GM23338 (cell line): ENCODE results near the gene GPD1L.

Source experiments
- CREB1 ChIP-seq: fragments of 250-450 bp; sonication (Bioruptor Pico); IDR thresholded peaks from 2 replicates; pipeline ENCODE4 v1.5.0; 2020; ENCODE audit warnings: low read depth, mild to moderate bottlenecking, moderate library complexity
- EZH2 ChIP-seq: fragments of 200-600 bp; sonication (generic); IDR thresholded peaks from one replicate; pipeline ENCODE4 v1.8.0; 2017; ENCODE audit warnings: antibody characterized with exemption, mild to moderate bottlenecking, low read depth; ENCODE audit not compliant: unreplicated experiment
- EZH2phosphoT487 ChIP-seq: fragments of 200-600 bp; sonication (generic); IDR thresholded peaks from one replicate; pipeline ENCODE4 v1.8.1; 2018; ENCODE audit warnings: antibody characterized with exemption; ENCODE audit not compliant: unreplicated experiment
- JUNB ChIP-seq: IDR thresholded peaks from one replicate; pipeline ENCODE4 v1.6.1; 2016; ENCODE audit warnings: antibody characterized with exemption; ENCODE audit not compliant: unreplicated experiment
- NANOG ChIP-seq: IDR thresholded peaks from 2 replicates; pipeline ENCODE4 v1.6.1; 2016; ENCODE audit warnings: antibody characterized with exemption, borderline replicate concordance
- POLR2AphosphoS5 ChIP-seq: IDR thresholded peaks from 2 replicates; pipeline ENCODE4 v1.6.1; 2016; ENCODE audit warnings: antibody characterized with exemption, low read depth
- STAT1 ChIP-seq: IDR thresholded peaks from one replicate; pipeline ENCODE4 v1.6.1; 2016; ENCODE audit warnings: antibody characterized with exemption; ENCODE audit not compliant: unreplicated experiment
- ZNF114 ChIP-seq: fragments of 250-450 bp; sonication (Bioruptor Pico); IDR thresholded peaks from 2 replicates; pipeline ENCODE4 v1.5.0; 2020; ENCODE audit warnings: mild to moderate bottlenecking, moderate library complexity
- ZNF331 ChIP-seq: fragments of 250-450 bp; sonication (Bioruptor Pico); IDR thresholded peaks from 2 replicates; pipeline ENCODE4 v1.5.0; 2020; ENCODE audit warnings: low read depth, mild to moderate bottlenecking, moderate library complexity
- TF ChIP-seq, protein P1 (sequence below), 2 experiments: fragments of 200-600 bp in 1 of 2; sonication (generic) in 1 of 2; conservative IDR thresholded peaks; 2 replicates each; pipeline versions ENCODE4 v1.5.1 to v1.6.1; 2016 to 2017; ENCODE audit warnings: antibody characterized with exemption in 2 of 2, low read depth in 2 of 2, mild to moderate bottlenecking in 2 of 2, moderate library complexity in 1 of 2
- TF ChIP-seq, protein P2 (sequence below): IDR thresholded peaks from one replicate; pipeline ENCODE4 v1.6.1; 2018; ENCODE audit warnings: antibody characterized with exemption; ENCODE audit not compliant: unreplicated experiment
- TF ChIP-seq, protein P3 (sequence below): IDR thresholded peaks from 2 replicates; pipeline ENCODE4 v1.6.1; 2016; ENCODE audit warnings: antibody characterized with exemption

DNA sequence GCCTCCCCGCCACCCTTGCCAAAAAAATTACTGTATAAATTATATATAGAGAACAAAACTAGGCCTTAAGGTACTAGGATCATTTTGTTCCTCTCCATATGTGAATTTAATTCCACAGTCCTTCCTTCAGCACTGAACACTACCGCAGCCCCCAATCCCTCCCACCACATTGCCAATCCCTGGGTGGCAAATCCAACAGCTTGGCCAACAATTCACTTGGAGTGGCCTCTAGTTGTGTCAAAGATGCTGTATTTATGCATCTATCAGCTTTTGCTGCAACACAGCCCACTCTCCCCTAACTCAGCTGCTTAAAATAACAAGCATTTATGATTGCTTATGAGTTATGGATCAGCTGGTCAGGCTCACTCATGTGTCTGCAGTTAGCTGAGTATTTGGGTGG lies 18.6 kb downstream of the GPD1L start:
- TF ChIP-seq, protein P1, sequence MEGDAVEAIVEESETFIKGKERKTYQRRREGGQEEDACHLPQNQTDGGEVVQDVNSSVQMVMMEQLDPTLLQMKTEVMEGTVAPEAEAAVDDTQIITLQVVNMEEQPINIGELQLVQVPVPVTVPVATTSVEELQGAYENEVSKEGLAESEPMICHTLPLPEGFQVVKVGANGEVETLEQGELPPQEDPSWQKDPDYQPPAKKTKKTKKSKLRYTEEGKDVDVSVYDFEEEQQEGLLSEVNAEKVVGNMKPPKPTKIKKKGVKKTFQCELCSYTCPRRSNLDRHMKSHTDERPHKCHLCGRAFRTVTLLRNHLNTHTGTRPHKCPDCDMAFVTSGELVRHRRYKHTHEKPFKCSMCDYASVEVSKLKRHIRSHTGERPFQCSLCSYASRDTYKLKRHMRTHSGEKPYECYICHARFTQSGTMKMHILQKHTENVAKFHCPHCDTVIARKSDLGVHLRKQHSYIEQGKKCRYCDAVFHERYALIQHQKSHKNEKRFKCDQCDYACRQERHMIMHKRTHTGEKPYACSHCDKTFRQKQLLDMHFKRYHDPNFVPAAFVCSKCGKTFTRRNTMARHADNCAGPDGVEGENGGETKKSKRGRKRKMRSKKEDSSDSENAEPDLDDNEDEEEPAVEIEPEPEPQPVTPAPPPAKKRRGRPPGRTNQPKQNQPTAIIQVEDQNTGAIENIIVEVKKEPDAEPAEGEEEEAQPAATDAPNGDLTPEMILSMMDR (conservative IDR thresholded peaks at IDR 0.05; ENCODE audit: low read depth in 2 of 2) = no peak
- no peak for TF ChIP-seq EZH2
- TF ChIP-seq, protein P2, sequence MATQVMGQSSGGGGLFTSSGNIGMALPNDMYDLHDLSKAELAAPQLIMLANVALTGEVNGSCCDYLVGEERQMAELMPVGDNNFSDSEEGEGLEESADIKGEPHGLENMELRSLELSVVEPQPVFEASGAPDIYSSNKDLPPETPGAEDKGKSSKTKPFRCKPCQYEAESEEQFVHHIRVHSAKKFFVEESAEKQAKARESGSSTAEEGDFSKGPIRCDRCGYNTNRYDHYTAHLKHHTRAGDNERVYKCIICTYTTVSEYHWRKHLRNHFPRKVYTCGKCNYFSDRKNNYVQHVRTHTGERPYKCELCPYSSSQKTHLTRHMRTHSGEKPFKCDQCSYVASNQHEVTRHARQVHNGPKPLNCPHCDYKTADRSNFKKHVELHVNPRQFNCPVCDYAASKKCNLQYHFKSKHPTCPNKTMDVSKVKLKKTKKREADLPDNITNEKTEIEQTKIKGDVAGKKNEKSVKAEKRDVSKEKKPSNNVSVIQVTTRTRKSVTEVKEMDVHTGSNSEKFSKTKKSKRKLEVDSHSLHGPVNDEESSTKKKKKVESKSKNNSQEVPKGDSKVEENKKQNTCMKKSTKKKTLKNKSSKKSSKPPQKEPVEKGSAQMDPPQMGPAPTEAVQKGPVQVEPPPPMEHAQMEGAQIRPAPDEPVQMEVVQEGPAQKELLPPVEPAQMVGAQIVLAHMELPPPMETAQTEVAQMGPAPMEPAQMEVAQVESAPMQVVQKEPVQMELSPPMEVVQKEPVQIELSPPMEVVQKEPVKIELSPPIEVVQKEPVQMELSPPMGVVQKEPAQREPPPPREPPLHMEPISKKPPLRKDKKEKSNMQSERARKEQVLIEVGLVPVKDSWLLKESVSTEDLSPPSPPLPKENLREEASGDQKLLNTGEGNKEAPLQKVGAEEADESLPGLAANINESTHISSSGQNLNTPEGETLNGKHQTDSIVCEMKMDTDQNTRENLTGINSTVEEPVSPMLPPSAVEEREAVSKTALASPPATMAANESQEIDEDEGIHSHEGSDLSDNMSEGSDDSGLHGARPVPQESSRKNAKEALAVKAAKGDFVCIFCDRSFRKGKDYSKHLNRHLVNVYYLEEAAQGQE = no peak
- TF ChIP-seq JUNB = no peak
- no peak for TF ChIP-seq POLR2AphosphoS5
- TF ChIP-seq CREB1 = no peak
- no peak for TF ChIP-seq ZNF331
- no peak for TF ChIP-seq EZH2phosphoT487
- TF ChIP-seq, protein P3, sequence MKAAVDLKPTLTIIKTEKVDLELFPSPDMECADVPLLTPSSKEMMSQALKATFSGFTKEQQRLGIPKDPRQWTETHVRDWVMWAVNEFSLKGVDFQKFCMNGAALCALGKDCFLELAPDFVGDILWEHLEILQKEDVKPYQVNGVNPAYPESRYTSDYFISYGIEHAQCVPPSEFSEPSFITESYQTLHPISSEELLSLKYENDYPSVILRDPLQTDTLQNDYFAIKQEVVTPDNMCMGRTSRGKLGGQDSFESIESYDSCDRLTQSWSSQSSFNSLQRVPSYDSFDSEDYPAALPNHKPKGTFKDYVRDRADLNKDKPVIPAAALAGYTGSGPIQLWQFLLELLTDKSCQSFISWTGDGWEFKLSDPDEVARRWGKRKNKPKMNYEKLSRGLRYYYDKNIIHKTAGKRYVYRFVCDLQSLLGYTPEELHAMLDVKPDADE = no peak
- TF ChIP-seq ZNF114 (CRISPR knock-in tag) = no peak
- TF ChIP-seq NANOG = no peak
- TF ChIP-seq STAT1 = no peak
